Astrocyte of the cerebellum (primary cell): ENCODE data around the gene HECTD1.
"Not testable (repeated sequence)": the region's sequence is repeated elsewhere in the genome, so short reads cannot be mapped to it uniquely, and the experiment has no call there.

ENCODE experiments used
- DNase-seq: peaks from one replicate; pipeline ENCODE4 v3.0.0-alpha.2; 2011; ENCODE audit warnings: low read depth
- H3K4me3 ChIP-seq: 2 replicates; pipeline ENCODE4 v1.5.1; 2011; ENCODE audit warnings: mild to moderate bottlenecking, low read depth, low read length, moderate library complexity
- CTCF ChIP-seq: IDR thresholded peaks from 2 replicates; pipeline ENCODE4 v1.5.1; 2012; ENCODE audit warnings: low read length, low read depth, moderate library complexity, mild to moderate bottlenecking; ENCODE audit errors: missing control alignments
- in situ Hi-C: cut with HindIII; loops from 2 replicates; pipeline ENCODE4 v1.10.0; 2017; ENCODE audit warnings: low sequenced_read_pairs

HECTD1 gene

GRCh38 chr14:31204593-31205534 lies 2.7 kb downstream of the HECTD1 start:
- peak overlapping the region; percentile 85 for H3K4me3 ChIP-seq
- in situ Hi-C loops = no loop called here
- no peak for DNase-seq
- no peak for TF ChIP-seq CTCF

- H3K4me3 ChIP-seq, DNase-seq, in situ Hi-C loops: not testable (repeated sequence)
Measured at GRCh38 chr14:31203899-31204592, 3.5 kb downstream of the HECTD1 start.

- no peak for TF ChIP-seq CTCF
Measured at GRCh38 chr14:31203414-31203742, 4.2 kb downstream of the HECTD1 start.

GRCh38 chr14:31201111-31201510 lies 6.5 kb downstream of the HECTD1 start:
- no peak overlapping the region for H3K4me3 ChIP-seq
- no peak for DNase-seq
- in situ Hi-C loops = no loop called here
- TF ChIP-seq CTCF = no peak

More at GRCh38 chr14:31203414-31203742, 4.2 kb downstream of the HECTD1 start:
- no peak for DNase-seq
- in situ Hi-C loops = no loop called here
- H3K4me3 ChIP-seq = no peak overlapping the region

GRCh38 chr14:31200702-31200990 lies 6.9 kb downstream of the HECTD1 start:
- DNase-seq = no peak
- in situ Hi-C loops = no loop called here
- TF ChIP-seq CTCF = no peak
- H3K4me3 ChIP-seq = no peak overlapping the region

GRCh38 chr14:31197671-31198070 lies 9.9 kb downstream of the HECTD1 start:
- in situ Hi-C loops = no loop called here
- DNase-seq = no peak
- H3K4me3 ChIP-seq = no peak overlapping the region
- TF ChIP-seq CTCF = no peak
